Measurements from ENCODE around the gene SEPTIN10.

The SEPTIN10 gene

DNA sequence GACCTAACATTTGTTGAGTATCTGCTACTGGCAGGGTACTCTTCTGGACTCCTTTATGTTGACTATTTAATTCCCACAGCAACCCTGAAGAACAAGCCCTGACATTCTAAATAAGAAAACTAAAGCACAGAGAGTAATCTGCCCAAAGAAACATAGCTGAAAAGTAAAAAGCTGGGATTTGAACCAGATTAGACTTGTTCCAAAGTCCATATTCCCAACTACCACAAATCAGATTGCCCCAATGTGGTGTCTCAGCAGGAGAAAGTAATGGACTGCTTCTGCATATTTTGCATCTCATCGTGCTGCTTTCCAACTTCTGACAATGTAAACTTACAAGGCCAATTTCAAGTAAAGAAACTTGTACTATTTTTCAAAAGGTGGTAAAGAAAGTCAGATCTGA, 56.5 kb downstream of the SEPTIN10 start (continued):
- TF ChIP-seq, protein P1, sequence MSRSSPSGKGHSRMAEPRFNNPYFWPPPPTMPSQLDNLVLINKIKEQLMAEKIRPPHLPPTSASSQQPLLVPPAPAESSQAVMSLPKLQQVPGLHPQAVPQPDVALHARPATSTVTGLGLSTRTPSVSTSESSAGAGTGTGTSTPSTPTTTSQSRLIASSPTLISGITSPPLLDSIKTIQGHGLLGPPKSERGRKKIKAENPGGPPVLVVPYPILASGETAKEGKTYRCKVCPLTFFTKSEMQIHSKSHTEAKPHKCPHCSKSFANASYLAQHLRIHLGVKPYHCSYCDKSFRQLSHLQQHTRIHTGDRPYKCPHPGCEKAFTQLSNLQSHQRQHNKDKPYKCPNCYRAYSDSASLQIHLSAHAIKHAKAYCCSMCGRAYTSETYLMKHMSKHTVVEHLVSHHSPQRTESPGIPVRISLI (tag by site-specific recombination; IDR thresholded peaks at IDR 0.05), result no peak
- no peak for TF ChIP-seq ZNF610 (tag by site-specific recombination; IDR thresholded peaks at IDR 0.05; ENCODE audit: borderline replicate concordance)
- TF ChIP-seq, protein P2, sequence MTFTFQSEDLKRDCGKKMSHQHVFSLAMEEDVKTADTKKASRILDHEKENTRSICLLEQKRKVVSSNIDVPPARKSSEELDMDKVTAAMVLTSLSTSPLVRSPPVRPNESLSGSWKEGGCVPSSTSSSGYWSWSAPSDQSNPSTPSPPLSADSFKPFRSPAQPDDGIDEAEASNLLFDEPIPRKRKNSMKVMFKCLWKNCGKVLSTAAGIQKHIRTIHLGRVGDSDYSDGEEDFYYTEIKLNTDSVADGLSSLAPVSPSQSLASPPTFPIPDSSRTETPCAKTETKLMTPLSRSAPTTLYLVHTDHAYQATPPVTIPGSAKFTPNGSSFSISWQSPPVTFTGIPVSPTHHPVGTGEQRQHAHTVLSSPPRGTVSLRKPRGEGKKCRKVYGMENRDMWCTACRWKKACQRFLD (tag by site-specific recombination; IDR thresholded peaks at IDR 0.05), result no peak
- TF ChIP-seq, protein P3, sequence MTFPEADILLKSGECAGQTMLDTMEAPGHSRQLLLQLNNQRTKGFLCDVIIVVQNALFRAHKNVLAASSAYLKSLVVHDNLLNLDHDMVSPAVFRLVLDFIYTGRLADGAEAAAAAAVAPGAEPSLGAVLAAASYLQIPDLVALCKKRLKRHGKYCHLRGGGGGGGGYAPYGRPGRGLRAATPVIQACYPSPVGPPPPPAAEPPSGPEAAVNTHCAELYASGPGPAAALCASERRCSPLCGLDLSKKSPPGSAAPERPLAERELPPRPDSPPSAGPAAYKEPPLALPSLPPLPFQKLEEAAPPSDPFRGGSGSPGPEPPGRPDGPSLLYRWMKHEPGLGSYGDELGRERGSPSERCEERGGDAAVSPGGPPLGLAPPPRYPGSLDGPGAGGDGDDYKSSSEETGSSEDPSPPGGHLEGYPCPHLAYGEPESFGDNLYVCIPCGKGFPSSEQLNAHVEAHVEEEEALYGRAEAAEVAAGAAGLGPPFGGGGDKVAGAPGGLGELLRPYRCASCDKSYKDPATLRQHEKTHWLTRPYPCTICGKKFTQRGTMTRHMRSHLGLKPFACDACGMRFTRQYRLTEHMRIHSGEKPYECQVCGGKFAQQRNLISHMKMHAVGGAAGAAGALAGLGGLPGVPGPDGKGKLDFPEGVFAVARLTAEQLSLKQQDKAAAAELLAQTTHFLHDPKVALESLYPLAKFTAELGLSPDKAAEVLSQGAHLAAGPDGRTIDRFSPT (tag by site-specific recombination; IDR thresholded peaks at IDR 0.05), result no peak

DNA sequence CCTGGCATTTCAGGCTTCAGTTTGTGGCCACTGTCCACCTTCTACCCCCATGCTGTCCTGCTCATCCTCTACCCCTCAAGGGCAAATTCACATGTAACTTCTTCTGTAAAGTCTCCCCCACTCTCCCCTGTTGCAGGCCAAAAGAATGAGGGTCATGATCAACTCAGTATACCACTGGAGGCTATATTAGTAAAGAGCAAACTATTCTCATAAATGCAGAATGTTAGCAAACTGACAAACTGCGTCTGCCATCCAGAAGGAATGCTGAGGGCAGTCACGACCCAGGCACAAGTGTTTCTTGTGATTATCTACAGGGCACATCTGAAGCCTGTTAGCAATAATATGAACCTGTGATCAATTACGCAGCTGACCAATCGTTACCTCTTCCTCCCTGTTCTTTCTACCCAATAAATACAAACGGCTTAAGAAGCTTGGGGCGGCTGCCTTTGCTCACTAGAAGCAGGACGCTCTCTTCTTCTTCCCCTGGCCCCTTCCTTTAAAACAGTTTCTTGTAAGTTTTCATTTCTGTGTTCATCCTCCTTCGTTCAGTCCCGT, 58.3 kb downstream of the SEPTIN10 start:
- CTCF ChIA-PET, result interaction anchor here (1.3 to 4.9 kb wide), 2 partner anchors 9 to 11 kb away, joined by 4 to 36 read pairs; no protein-coding TSS in a partner anchor
- Histone ChIP-seq H3K9me3 (ENCODE audit: control insufficient read depth, insufficient read depth, low read depth, low read length) (no peaks in the 10 kb centered on the region), H3K4me3 (ENCODE audit: low read depth, low read length) (no peak overlapping the region), H3K36me3 (ENCODE audit: control insufficient read depth in 2 of 2, insufficient read depth in 1 of 2, low read length in 2 of 2) (peaks cover 0 to 21% of the 10 kb centered on the region in 2 experiments; a peak in 1 of 3 replicates), H3K27ac (ENCODE audit: extremely low read depth, low read depth, low read length) (no peak overlapping the region), H3K4me1 (ENCODE audit: control insufficient read depth, insufficient read depth, low read length) (no peaks in the 10 kb centered on the region)
- POLR2A ChIA-PET, result no interaction called here
- TF ChIP-seq RBAK (tag by site-specific recombination; IDR thresholded peaks at IDR 0.05) (no peak), FEZF1 (tag by site-specific recombination; IDR thresholded peaks at IDR 0.05) (no peak), ZNF184 (tag by site-specific recombination; IDR thresholded peaks at IDR 0.05) (no peak), ZIC2 (tag by site-specific recombination; IDR thresholded peaks at IDR 0.05) (no peak), ZNF621 (tag by site-specific recombination; IDR thresholded peaks at IDR 0.05) (no peak), ZFP37 (tag by site-specific recombination; IDR thresholded peaks at IDR 0.05) (no peak), ZNF837 (tag by site-specific recombination; IDR thresholded peaks at IDR 0.05) (no peak), GLIS2 (tag by site-specific recombination; IDR thresholded peaks at IDR 0.05) (no peak), ZFP41 (tag by site-specific recombination; IDR thresholded peaks at IDR 0.05; ENCODE audit: borderline replicate concordance) (no peak)
- TF ChIP-seq, protein P3 (tag by site-specific recombination; IDR thresholded peaks at IDR 0.05), result no peak

DNA sequence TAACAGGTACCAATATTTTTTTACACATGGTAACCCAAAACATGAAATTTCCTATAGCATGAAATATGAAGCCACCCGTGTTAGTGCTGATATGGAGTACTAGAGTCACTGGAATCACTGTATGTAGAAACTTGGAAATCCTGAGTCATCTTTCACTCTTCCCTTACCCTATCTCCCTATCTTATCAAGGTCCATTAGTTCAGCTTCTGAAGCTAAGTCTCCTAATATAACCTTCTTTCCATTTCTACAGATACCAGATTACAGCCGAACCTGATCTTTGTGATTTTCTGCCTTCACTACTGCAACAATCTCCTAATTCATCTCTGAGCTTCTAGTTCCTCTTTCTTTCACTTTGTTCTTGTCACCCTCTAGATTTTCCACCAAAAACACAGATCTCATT, 59.0 kb downstream of the SEPTIN10 start:
- ChIA-PET CTCF (interaction anchor here (1.3 to 4.9 kb wide), 2 partner anchors 8 to 10 kb away, joined by 4 to 36 read pairs; no protein-coding TSS in a partner anchor), POLR2A (no interaction called here)
- H3K9me3 ChIP-seq (ENCODE audit: control insufficient read depth, insufficient read depth, low read depth, low read length), result no peaks in the 10 kb centered on the region
- H3K36me3 ChIP-seq (ENCODE audit: control insufficient read depth in 2 of 2, insufficient read depth in 1 of 2, low read length in 2 of 2), result peaks cover 0 to 21% of the 10 kb centered on the region in 2 experiments; a peak in 1 of 3 replicates
- no peak overlapping the region for H3K4me3 ChIP-seq (ENCODE audit: low read depth, low read length)
- no peaks in the 10 kb centered on the region for H3K4me1 ChIP-seq (ENCODE audit: control insufficient read depth, insufficient read depth, low read length)
- no peak overlapping the region for H3K27ac ChIP-seq (ENCODE audit: extremely low read depth, low read depth, low read length)
- TF ChIP-seq ZNF837 (tag by site-specific recombination; IDR thresholded peaks at IDR 0.05), result no peak
- no peak for TF ChIP-seq ZNF24 (tag by site-specific recombination; IDR thresholded peaks at IDR 0.05)
- TF ChIP-seq ZSCAN30 (tag by site-specific recombination; IDR thresholded peaks at IDR 0.05), result no peak
- no peak for TF ChIP-seq ZNF521 (tag by site-specific recombination; IDR thresholded peaks at IDR 0.05)
- TF ChIP-seq ZNF138 (tag by site-specific recombination; IDR thresholded peaks at IDR 0.05; ENCODE audit: borderline replicate concordance), result no peak
- TF ChIP-seq SP7 (tag by site-specific recombination; IDR thresholded peaks at IDR 0.05), result no peak
- TF ChIP-seq ZNF23 (tag by site-specific recombination; IDR thresholded peaks at IDR 0.05; ENCODE audit: borderline replicate concordance), result no peak
- TF ChIP-seq YY2 (tag by site-specific recombination; IDR thresholded peaks at IDR 0.05), result no peak
- TF ChIP-seq ZNF184 (tag by site-specific recombination; IDR thresholded peaks at IDR 0.05), result no peak
- no peak for TF ChIP-seq FEZF1 (tag by site-specific recombination; IDR thresholded peaks at IDR 0.05)
- TF ChIP-seq ZEB2 (tag by site-specific recombination; IDR thresholded peaks at IDR 0.05), result no peak
- TF ChIP-seq ZFP37 (tag by site-specific recombination; IDR thresholded peaks at IDR 0.05), result no peak
- TF ChIP-seq REPIN1 (tag by site-specific recombination; IDR thresholded peaks at IDR 0.05; ENCODE audit: low read depth), result no peak
- TF ChIP-seq ZNF16 (tag by site-specific recombination; IDR thresholded peaks at IDR 0.05; ENCODE audit: low read depth), result no peak
- TF ChIP-seq ZBTB17 (tag by site-specific recombination; IDR thresholded peaks at IDR 0.05), result no peak
- TF ChIP-seq, protein P4, sequence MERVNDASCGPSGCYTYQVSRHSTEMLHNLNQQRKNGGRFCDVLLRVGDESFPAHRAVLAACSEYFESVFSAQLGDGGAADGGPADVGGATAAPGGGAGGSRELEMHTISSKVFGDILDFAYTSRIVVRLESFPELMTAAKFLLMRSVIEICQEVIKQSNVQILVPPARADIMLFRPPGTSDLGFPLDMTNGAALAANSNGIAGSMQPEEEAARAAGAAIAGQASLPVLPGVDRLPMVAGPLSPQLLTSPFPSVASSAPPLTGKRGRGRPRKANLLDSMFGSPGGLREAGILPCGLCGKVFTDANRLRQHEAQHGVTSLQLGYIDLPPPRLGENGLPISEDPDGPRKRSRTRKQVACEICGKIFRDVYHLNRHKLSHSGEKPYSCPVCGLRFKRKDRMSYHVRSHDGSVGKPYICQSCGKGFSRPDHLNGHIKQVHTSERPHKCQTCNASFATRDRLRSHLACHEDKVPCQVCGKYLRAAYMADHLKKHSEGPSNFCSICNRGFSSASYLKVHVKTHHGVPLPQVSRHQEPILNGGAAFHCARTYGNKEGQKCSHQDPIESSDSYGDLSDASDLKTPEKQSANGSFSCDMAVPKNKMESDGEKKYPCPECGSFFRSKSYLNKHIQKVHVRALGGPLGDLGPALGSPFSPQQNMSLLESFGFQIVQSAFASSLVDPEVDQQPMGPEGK (tag by site-specific recombination; IDR thresholded peaks at IDR 0.05), result no peak
